Stimulated activated CD8-positive, alpha-beta memory T cell treated with anti-CD3 and anti-CD28 coated beads, Interleukin-15, amount 100 ng/mL, for 24 hours (primary cell): Measurements from ENCODE around the gene TAF7L.

Experiments
- DNase-seq: peaks from one replicate; pipeline ENCODE4 v3.0.0-alpha.2; 2020; ENCODE audit warnings: low read depth

The TAF7L gene

DNA sequence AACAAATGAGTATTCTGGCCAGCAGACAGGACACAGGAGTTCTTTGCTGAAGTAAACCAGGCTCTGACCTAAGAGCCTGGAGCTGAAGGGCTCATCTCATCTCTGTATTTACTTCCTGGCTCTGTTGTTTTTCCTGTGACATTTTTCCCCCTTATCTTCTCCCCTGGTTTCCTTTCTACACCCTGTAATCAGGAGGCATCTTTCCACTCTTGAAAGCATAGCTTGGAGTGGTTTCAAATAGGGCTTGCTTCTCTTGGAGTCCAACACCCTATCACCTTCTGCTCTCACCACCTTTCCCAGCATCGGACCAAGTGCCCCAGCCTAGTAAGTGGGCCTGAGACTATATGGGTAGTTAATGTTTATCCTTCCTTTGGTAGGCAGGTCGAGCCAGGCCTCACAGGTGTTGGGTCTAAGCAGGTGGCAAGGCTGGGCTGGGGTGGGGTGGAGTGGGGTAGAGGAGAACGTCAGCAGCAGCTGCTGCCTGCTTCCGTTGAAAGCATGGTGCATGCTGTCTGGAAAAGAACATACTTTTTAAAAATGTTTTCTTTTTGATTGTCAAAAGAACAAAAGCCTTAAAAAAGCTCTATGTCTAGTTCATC is 70.4 kb downstream of the TAF7L start:
- DNase-seq, result no peak

DNA sequence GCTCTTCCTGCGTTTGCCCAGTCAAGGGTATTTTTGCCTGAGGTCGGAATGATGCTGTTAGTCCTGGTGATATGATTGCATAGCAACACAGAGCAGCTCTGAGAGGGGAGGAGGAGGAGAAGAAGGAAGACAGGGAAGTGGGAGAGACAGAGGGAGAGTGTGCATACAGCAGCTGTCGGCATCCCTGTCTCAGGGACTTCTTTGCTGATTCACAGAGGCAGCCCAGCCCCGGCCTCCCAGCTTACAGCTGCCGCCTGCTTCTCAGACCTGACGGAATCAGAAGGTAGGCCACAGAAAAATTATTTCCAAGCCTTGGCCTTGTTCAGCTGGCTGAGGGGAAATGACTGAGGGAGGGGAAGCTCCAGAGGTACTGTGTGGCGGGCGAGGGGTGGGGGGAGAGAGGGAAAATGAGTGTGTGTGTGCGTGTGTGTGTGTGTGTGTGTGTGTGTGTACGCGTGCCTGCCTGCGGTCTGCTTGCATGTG is 71.2 kb downstream of the TAF7L start:
- DNase-seq, result no peak

DNA sequence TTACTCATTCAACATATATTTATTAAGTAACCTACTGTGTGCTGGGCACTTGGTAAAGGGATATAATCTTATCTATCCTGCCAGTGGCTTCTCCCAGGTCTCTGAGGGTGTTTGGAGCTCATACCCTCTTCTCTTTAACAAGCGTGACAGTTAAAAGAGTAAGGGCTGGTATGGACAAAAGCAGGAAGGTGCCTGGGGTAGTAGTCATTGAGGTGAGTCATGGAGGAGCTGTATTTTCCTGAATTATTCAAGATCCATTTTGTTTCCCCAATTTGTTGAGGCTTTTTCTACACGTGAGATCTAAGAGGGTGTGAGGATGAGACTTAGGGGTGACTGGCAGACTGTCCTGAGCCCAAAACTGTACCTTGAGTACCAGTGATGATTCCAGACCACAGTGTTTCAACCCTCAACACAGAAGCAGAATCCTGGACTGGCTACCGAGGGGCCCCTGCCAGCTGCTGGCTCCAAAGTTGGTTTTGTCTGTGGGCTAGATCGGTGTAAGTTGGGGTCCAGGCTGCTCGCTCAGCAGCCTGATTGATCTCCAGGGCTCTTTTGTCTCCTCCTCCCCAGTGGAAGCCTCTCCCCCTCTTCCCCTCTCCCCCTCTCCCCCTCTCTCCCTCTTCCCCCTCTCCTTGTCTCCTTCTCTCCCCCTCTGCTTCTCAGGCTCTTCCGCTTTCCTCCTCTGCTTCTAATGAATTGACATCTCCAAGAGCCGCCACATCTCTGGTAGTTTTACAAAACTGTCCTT is 71.8 kb downstream of the TAF7L start, which contains the start of gene DRP2:
TSS of gene DRP2 (plus strand) at position 671 of the 748 bp plus-strand sequence. CDS start 11,862 bp downstream, outside the sequence.
- DNase-seq, result no peak
